ENCODE measurements around the gene LDB3. TPM values are rescaled to one million over a fixed set of nuclear protein-coding genes. Genes with fewer than 3 reads are reported as not detected.

Gene LDB3
- total and polyA plus RNA-seq, 2 donors (not counting 1 experiment from before 2014, with no cell fraction given): under 0.01 to 0.20 TPM

- Histone ChIP-seq H3K4me2 (ENCODE audit: extremely low read depth, insufficient read depth, low read length) (no peak overlapping the region), H3K9me3 (ENCODE audit: control insufficient read depth, insufficient read depth, low read depth, low read length) (no peaks in the 10 kb centered on the region), H4K20me1 (ENCODE audit: control insufficient read depth, extremely low read depth, insufficient read depth, low read length) (no peaks in the 10 kb centered on the region), H3K27me3 (ENCODE audit: control insufficient read depth, insufficient read depth, low read length) (no peaks in the 10 kb centered on the region), H3K4me1 (ENCODE audit: control insufficient read depth, extremely low read depth, insufficient read depth, low read length) (no peaks in the 10 kb centered on the region), H3K79me2 (ENCODE audit: control insufficient read depth, insufficient read depth, low read length) (no peaks in the 10 kb centered on the region), H3K27ac (ENCODE audit: insufficient read depth, low read length) (no peak overlapping the region), H2AFZ (ENCODE audit: low read length) (no peak overlapping the region), H3K9ac (ENCODE audit: insufficient read depth, low read length) (no peak overlapping the region), H3K36me3 (ENCODE audit: control insufficient read depth, insufficient read depth, low read length) (no peaks in the 10 kb centered on the region), H3K4me3 (replicated peaks in 1 of 4; ENCODE audit: control extremely low read depth in 1 of 4, insufficient read depth in 1 of 4, low read depth in 3 of 4, low read length in 4 of 4) (no peak overlapping the region)
- DNase-seq (ENCODE audit: low read depth in 2 of 2): no peak
- TF ChIP-seq CTCF (conservative IDR thresholded peaks at IDR 0.05 in 1 of 2, IDR thresholded peaks at IDR 0.05 in 1 of 2; ENCODE audit: low read depth in 1 of 2, low read length in 2 of 2) (no peak), EZH2 (IDR thresholded peaks at IDR 0.05; ENCODE audit: low read length, missing control alignments) (no peak)
Measured at GRCh38 chr10:86708068-86708782, 39.9 kb downstream of the LDB3 start.

- H3K4me2 ChIP-seq (ENCODE audit: extremely low read depth, insufficient read depth, low read length): no peak overlapping the region
- H2AFZ ChIP-seq (ENCODE audit: low read length): no peak overlapping the region
- H3K27me3 ChIP-seq (ENCODE audit: control insufficient read depth, insufficient read depth, low read length): no peaks in the 10 kb centered on the region
- H3K36me3 ChIP-seq (ENCODE audit: control insufficient read depth, insufficient read depth, low read length): no peaks in the 10 kb centered on the region
- no peaks in the 10 kb centered on the region for H3K9me3 ChIP-seq (ENCODE audit: control insufficient read depth, insufficient read depth, low read depth, low read length)
- H3K9ac ChIP-seq (ENCODE audit: insufficient read depth, low read length): no peak overlapping the region
- no peak overlapping the region for H3K27ac ChIP-seq (ENCODE audit: insufficient read depth, low read length)
- no peak for TF ChIP-seq CTCF (conservative IDR thresholded peaks at IDR 0.05 in 1 of 2, IDR thresholded peaks at IDR 0.05 in 1 of 2; ENCODE audit: low read depth in 1 of 2, low read length in 2 of 2)
- no peak for TF ChIP-seq EZH2 (IDR thresholded peaks at IDR 0.05; ENCODE audit: low read length, missing control alignments)
- no peaks in the 10 kb centered on the region for H3K4me1 ChIP-seq (ENCODE audit: control insufficient read depth, extremely low read depth, insufficient read depth, low read length)
- DNase-seq (ENCODE audit: low read depth in 2 of 2): no peak
- H3K4me3 ChIP-seq (replicated peaks in 1 of 4; ENCODE audit: control extremely low read depth in 1 of 4, insufficient read depth in 1 of 4, low read depth in 3 of 4, low read length in 4 of 4): no peak overlapping the region
- no peaks in the 10 kb centered on the region for H3K79me2 ChIP-seq (ENCODE audit: control insufficient read depth, insufficient read depth, low read length)
- no peaks in the 10 kb centered on the region for H4K20me1 ChIP-seq (ENCODE audit: control insufficient read depth, extremely low read depth, insufficient read depth, low read length)
Measured at GRCh38 chr10:86708783-86709380, 40.6 kb downstream of the LDB3 start.

- Histone ChIP-seq H3K4me1 (ENCODE audit: control insufficient read depth, extremely low read depth, insufficient read depth, low read length) (no peaks in the 10 kb centered on the region), H3K4me3 (replicated peaks in 1 of 4; ENCODE audit: control extremely low read depth in 1 of 4, insufficient read depth in 1 of 4, low read depth in 3 of 4, low read length in 4 of 4) (no peak overlapping the region), H3K27ac (ENCODE audit: insufficient read depth, low read length) (no peak overlapping the region), H3K9ac (ENCODE audit: insufficient read depth, low read length) (no peak overlapping the region), H3K79me2 (ENCODE audit: control insufficient read depth, insufficient read depth, low read length) (no peaks in the 10 kb centered on the region), H3K36me3 (ENCODE audit: control insufficient read depth, insufficient read depth, low read length) (no peaks in the 10 kb centered on the region), H2AFZ (ENCODE audit: low read length) (no peak overlapping the region), H3K4me2 (ENCODE audit: extremely low read depth, insufficient read depth, low read length) (no peak overlapping the region), H3K27me3 (ENCODE audit: control insufficient read depth, insufficient read depth, low read length) (no peaks in the 10 kb centered on the region), H4K20me1 (ENCODE audit: control insufficient read depth, extremely low read depth, insufficient read depth, low read length) (no peaks in the 10 kb centered on the region), H3K9me3 (ENCODE audit: control insufficient read depth, insufficient read depth, low read depth, low read length) (no peaks in the 10 kb centered on the region)
- TF ChIP-seq EZH2 (IDR thresholded peaks at IDR 0.05; ENCODE audit: low read length, missing control alignments): no peak
- no peak for TF ChIP-seq CTCF (conservative IDR thresholded peaks at IDR 0.05 in 1 of 2, IDR thresholded peaks at IDR 0.05 in 1 of 2; ENCODE audit: low read depth in 1 of 2, low read length in 2 of 2)
- DNase-seq (ENCODE audit: low read depth in 2 of 2): no peak
Measured at GRCh38 chr10:86709396-86710185, 41.3 kb downstream of the LDB3 start.

Measured in fibroblast of lung (primary cell).